ENCODE measurements around the gene OR2S2. TPM values are rescaled to one million over a fixed set of nuclear protein-coding genes. Genes with fewer than 3 reads are reported as not detected.

The OR2S2 gene
- total and polyA plus RNA-seq, 2 donors (not counting 3 experiments of a cell fraction or from before 2014, with no cell fraction given): not detected

DNA sequence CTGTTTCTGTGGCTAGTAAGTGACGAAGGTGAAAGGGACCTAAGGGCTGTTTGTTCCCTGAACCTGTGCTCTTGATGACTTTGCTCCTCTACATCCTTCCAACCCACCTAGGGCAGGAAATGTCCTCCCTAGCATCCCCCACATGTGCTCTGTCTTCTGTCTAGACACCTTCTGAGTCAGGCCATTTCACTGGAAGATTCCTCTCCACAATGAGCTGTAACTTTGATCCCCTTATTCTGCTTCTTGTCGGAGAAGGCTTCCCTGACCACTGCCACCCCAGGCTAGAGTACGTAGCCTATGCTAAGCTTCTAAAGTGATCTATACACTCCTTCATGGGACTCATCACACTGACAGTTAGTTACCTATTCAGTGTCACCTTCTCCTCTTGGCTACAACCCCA lies 27.0 kb downstream of the OR2S2 start:
- DNase-seq (ENCODE audit: low read depth, low spot score) (no peak), FAIRE-seq (no peak)
- H3K9me1 ChIP-seq (replicated peaks; ENCODE audit: control insufficient read depth, extremely low read depth, insufficient read depth, low read length): no peaks in the 10 kb centered on the region
- H3K4me2 ChIP-seq (ENCODE audit: insufficient read depth, low read length): no peak overlapping the region
- POLR2A ChIA-PET: no interaction called here
- BruUV-seq (replicated peaks): no TSS peak
- H3K4me1 ChIP-seq (ENCODE audit: control insufficient read depth, extremely low read depth, insufficient read depth, low read length): peaks cover 9% of the 10 kb centered on the region
- no peak overlapping the region for H2AFZ ChIP-seq (ENCODE audit: low read depth, low read length)
- H3K9ac ChIP-seq (replicated peaks; ENCODE audit: extremely low read depth, insufficient read depth, low read length): no peak overlapping the region
- H3K36me3 ChIP-seq (ENCODE audit: control insufficient read depth in 2 of 2, extremely low read depth in 1 of 2, insufficient read depth in 2 of 2, low read length in 2 of 2): no peaks in the 10 kb centered on the region
- TF ChIP-seq, protein P1, sequence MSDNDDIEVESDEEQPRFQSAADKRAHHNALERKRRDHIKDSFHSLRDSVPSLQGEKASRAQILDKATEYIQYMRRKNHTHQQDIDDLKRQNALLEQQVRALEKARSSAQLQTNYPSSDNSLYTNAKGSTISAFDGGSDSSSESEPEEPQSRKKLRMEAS (IDR thresholded peaks at IDR 0.05; ENCODE audit: insufficient read depth, insufficient read length): no peak
- TF ChIP-seq EZH2 (IDR thresholded peaks at IDR 0.05; ENCODE audit: borderline replicate concordance, low read depth, low read length, severe bottlenecking) (no peak), GATA2 (IDR thresholded peaks at IDR 0.05; ENCODE audit: insufficient read depth, insufficient read length, low read depth, low read length) (no peak), POLR2AphosphoS5 (IDR thresholded peaks at IDR 0.05; ENCODE audit: insufficient read depth, low read depth, low read length) (no peak), FOS (IDR thresholded peaks at IDR 0.05; ENCODE audit: borderline replicate concordance, insufficient read depth, low read length) (no peak), MYC (IDR thresholded peaks at IDR 0.05; ENCODE audit: low read depth, low read length) (no peak), POLR2A (IDR thresholded peaks at IDR 0.05; ENCODE audit: low read depth, low read length) (no peak), JUN (IDR thresholded peaks at IDR 0.05; ENCODE audit: borderline replicate concordance, insufficient read depth, insufficient read length, low read depth) (no peak)
- TF ChIP-seq, protein P2, sequence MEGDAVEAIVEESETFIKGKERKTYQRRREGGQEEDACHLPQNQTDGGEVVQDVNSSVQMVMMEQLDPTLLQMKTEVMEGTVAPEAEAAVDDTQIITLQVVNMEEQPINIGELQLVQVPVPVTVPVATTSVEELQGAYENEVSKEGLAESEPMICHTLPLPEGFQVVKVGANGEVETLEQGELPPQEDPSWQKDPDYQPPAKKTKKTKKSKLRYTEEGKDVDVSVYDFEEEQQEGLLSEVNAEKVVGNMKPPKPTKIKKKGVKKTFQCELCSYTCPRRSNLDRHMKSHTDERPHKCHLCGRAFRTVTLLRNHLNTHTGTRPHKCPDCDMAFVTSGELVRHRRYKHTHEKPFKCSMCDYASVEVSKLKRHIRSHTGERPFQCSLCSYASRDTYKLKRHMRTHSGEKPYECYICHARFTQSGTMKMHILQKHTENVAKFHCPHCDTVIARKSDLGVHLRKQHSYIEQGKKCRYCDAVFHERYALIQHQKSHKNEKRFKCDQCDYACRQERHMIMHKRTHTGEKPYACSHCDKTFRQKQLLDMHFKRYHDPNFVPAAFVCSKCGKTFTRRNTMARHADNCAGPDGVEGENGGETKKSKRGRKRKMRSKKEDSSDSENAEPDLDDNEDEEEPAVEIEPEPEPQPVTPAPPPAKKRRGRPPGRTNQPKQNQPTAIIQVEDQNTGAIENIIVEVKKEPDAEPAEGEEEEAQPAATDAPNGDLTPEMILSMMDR (IDR thresholded peaks at IDR 0.05; ENCODE audit: extremely low read depth in 1 of 2, insufficient read depth in 1 of 2, low read depth in 1 of 2, low read length in 2 of 2): no peak
- dilution Hi-C loops (cut with MboI; ENCODE audit: extremely low pct_ligation_motif_present, low sequenced_read_pairs): no loop called here
- no peaks in the 10 kb centered on the region for H4K20me1 ChIP-seq (replicated peaks; ENCODE audit: control insufficient read depth, extremely low read depth, insufficient read depth, low read length)
- H3K27ac ChIP-seq (ENCODE audit: insufficient read depth, low read depth, low read length): no peak overlapping the region
- H3K79me2 ChIP-seq (ENCODE audit: control insufficient read depth, insufficient read depth, low read length): no peaks in the 10 kb centered on the region
- H3K27me3 ChIP-seq (ENCODE audit: control insufficient read depth in 2 of 2, insufficient read depth in 2 of 2, low read length in 2 of 2): no peaks in the 10 kb centered on the region
- CTCF ChIA-PET: interaction anchor here (1.5 kb wide), 1 partner anchor 9 kb away, joined by 3 read pairs; no protein-coding TSS in a partner anchor
- H3K4me3 ChIP-seq (replicated peaks in 1 of 3; ENCODE audit: insufficient read depth in 1 of 3, low read depth in 1 of 3, low read length in 3 of 3): no peak overlapping the region
- H3K9me3 ChIP-seq (replicated peaks; ENCODE audit: control insufficient read depth, insufficient read depth, low read length): no peaks in the 10 kb centered on the region
- intact Hi-C loops (cut with micrococcal nuclease): no loop called here

All from endothelial cell of umbilical vein (primary cell).